Measurements from ENCODE around the gene PGBD5. TPM values are rescaled to one million over a fixed set of nuclear protein-coding genes. Genes with fewer than 3 reads are reported as not detected.

Gene PGBD5
- total and polyA plus RNA-seq, 9 of the 15 experiments (the other 6 are each of a cell fraction or from before 2014, with no cell fraction given) = under 0.01 to 0.40 (median 0.10) TPM; not detected in 3

GRCh38 chr1:230274254-230274653 lies 151.9 kb downstream of the PGBD5 start:
- FAIRE-seq = no peak
- H3K9ac ChIP-seq (ENCODE audit: insufficient read depth in 1 of 2, low read depth in 2 of 2, low read length in 2 of 2) = no peak overlapping the region
- H3K9me3 ChIP-seq (replicated peaks; ENCODE audit: control insufficient read depth, insufficient read depth, low read depth, low read length) = no peaks in the 10 kb centered on the region
- WGBS (ENCODE audit: insufficient coverage, low coverage, missing lambda C conversion rate) = 95% methylated on average over 15 of the region's 15 CpGs
- no peak overlapping the region for H2AFZ ChIP-seq (ENCODE audit: low read depth, low read length)
- H3K4me2 ChIP-seq (ENCODE audit: insufficient read depth, low read length) = no peak overlapping the region
- H3K27me3 ChIP-seq (ENCODE audit: control insufficient read depth in 2 of 2, insufficient read depth in 2 of 2, low read length in 2 of 2) = no peaks in the 10 kb centered on the region
- no peak for DNase-seq (ENCODE audit: extremely low read depth in 1 of 4, low spot score in 3 of 4)
- H3K4me3 ChIP-seq = no peak overlapping the region
- no peak for ATAC-seq
- H4K20me1 ChIP-seq (replicated peaks; ENCODE audit: control insufficient read depth, insufficient read depth, low read length) = peaks cover 3% of the 10 kb centered on the region; the same call in 1 of the 2 replicates
- no peaks in the 10 kb centered on the region; a peak in 2 of 5 replicates for H3K4me1 ChIP-seq (replicated peaks in 1 of 2; ENCODE audit: control insufficient read depth in 2 of 2, insufficient read depth in 2 of 2, low read length in 2 of 2)
- peaks cover 4% of the 10 kb centered on the region for H3K9me1 ChIP-seq (ENCODE audit: control insufficient read depth, insufficient read depth, low read length)
- BruUV-seq (replicated peaks) = no TSS peak
- in situ Hi-C loops (cut with MboI) = no loop called here
- ChIA-PET CTCF (ENCODE audit: low intra/inter-chr PET ratio) (no interaction called here), POLR2A (interaction anchor here (0.6 kb wide), 1 partner anchor 9 kb away, joined by 4 read pairs; no protein-coding TSS in a partner anchor)
- peaks cover 76% of the 10 kb centered on the region for H3K36me3 ChIP-seq (ENCODE audit: control insufficient read depth, insufficient read depth, low read length)
- intact Hi-C loops (cut with micrococcal nuclease) = no loop called here
- H3K27ac ChIP-seq (ENCODE audit: extremely low read depth, low read depth, low read length) = no peak overlapping the region
- no peaks in the 10 kb centered on the region for H3K79me2 ChIP-seq (ENCODE audit: control insufficient read depth, insufficient read depth, low read length)
- TF ChIP-seq RBM22 (IDR thresholded peaks at IDR 0.05; ENCODE audit: low read depth, low read length, poor library complexity, severe bottlenecking) (no peak), VEZF1 (CRISPR knock-in tag; IDR thresholded peaks at IDR 0.05) (no peak), GMEB1 (CRISPR knock-in tag; IDR thresholded peaks at IDR 0.05) (no peak), NR0B1 (IDR thresholded peaks at IDR 0.05; ENCODE audit: partially characterized antibody) (no peak), TEAD1 (CRISPR knock-in tag; IDR thresholded peaks at IDR 0.05) (no peak), ZEB2 (IDR thresholded peaks at IDR 0.05) (no peak), STAT6 (CRISPR knock-in tag; IDR thresholded peaks at IDR 0.05) (no peak)

All from K562 (cell line).